ENCODE data around the gene CNTN4.

Gene CNTN4

DNA sequence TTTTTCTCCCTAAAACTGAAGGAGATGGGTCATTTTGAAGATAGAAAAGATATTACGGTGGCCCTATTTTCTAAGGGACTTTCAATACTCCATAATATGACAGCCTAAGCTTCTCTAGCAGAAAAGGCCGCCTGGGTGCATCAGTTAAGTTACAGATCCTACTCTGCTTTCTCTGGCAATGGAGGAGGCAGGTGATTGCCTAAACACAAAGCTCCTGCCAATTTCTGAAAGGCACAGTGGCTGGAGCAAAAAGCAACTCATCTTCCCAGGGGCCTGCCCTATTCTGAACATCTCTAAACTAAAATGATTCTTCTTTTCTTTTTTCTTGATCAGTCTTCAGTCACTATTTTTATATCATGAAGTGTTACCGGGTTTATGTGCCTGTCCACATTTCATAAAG lies 276.7 kb downstream of the CNTN4 start:
- H3K4me3 ChIP-seq (ENCODE audit: control insufficient read depth, low read depth, low read length), result no peak overlapping the region
- TF ChIP-seq, protein P1, sequence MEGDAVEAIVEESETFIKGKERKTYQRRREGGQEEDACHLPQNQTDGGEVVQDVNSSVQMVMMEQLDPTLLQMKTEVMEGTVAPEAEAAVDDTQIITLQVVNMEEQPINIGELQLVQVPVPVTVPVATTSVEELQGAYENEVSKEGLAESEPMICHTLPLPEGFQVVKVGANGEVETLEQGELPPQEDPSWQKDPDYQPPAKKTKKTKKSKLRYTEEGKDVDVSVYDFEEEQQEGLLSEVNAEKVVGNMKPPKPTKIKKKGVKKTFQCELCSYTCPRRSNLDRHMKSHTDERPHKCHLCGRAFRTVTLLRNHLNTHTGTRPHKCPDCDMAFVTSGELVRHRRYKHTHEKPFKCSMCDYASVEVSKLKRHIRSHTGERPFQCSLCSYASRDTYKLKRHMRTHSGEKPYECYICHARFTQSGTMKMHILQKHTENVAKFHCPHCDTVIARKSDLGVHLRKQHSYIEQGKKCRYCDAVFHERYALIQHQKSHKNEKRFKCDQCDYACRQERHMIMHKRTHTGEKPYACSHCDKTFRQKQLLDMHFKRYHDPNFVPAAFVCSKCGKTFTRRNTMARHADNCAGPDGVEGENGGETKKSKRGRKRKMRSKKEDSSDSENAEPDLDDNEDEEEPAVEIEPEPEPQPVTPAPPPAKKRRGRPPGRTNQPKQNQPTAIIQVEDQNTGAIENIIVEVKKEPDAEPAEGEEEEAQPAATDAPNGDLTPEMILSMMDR (conservative IDR thresholded peaks at IDR 0.05; ENCODE audit: control insufficient read depth, insufficient read depth, low read depth, low read length), result no peak
- no peak for DNase-seq (ENCODE audit: low read depth)

DNA sequence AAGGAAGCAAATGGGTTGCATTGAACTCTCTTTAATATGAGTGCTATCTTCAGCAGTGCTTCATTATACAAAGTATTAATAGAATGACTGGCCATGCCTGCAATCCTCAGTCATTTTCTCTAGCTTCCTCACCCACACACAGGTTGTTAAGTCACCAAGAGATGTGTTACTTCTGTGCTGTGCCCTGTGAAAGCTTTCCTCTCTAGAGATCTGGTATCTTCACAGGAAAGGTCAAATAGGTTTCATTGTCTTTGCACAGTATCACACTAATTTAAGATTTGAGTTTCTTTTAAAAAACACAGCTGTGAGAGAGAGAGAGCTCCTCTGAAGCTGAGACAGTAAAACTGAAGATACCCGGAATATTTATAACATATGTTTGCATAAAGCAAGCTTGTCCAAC lies 278.6 kb downstream of the CNTN4 start:
- TF ChIP-seq, protein P1 (conservative IDR thresholded peaks at IDR 0.05; ENCODE audit: control insufficient read depth, insufficient read depth, low read depth, low read length), result no peak
- H3K4me3 ChIP-seq (ENCODE audit: control insufficient read depth, low read depth, low read length), result no peak overlapping the region
- no peak for DNase-seq (ENCODE audit: low read depth)

DNA sequence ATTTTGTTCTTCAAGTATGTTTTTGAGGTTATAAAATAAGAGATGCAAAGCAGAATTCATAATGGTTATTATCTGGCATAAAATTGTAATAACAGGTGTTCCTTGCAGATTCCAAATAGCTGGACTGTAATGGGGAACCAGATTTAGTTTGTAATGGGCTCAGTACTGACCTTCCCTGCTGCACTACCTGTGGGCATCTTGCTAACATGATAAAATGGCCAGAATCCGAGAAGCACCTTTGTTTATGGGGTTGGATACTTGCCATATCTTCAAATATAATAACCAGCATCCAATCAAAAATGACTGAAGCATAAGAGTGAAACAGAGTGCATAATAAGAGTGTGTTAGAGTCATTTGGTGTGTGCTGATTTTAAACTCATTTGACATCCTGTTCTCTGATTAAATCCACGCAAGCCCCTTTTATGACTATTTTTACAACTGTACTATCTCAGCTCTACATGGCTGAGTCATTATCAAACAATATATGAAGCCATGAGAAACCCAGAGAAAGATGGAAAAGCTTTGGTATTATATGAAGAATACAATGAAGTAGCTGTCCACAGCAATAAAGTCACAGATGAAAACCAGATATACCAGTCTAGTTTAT lies 292.4 kb downstream of the CNTN4 start:
- TF ChIP-seq, protein P1 (conservative IDR thresholded peaks at IDR 0.05; ENCODE audit: control insufficient read depth, insufficient read depth, low read depth, low read length), result no peak
- no peak for DNase-seq (ENCODE audit: low read depth)
- no peak overlapping the region for H3K4me3 ChIP-seq (ENCODE audit: control insufficient read depth, low read depth, low read length)

DNA sequence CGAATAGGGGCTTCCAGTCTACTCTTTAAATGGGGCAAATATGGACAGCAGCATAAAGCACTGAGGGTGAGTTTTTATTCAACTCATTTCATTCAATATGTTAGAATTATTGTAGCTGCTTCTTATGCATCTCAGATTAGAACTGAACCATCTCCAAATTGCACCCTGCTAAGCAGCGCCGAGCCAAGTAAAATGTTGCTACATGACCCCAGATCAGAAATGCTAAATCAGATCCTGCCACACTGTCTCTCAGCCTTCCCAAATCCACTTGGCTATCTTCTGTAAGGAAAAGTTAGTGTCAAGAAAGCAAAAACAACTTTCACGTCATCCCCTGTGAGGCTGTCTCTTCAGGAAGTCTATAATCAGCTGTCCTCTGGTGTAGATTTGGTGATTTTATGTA lies 293.2 kb downstream of the CNTN4 start:
- no peak for DNase-seq (ENCODE audit: low read depth)
- TF ChIP-seq, protein P1 (conservative IDR thresholded peaks at IDR 0.05; ENCODE audit: control insufficient read depth, insufficient read depth, low read depth, low read length), result no peak
- no peak overlapping the region for H3K4me3 ChIP-seq (ENCODE audit: control insufficient read depth, low read depth, low read length)

DNA sequence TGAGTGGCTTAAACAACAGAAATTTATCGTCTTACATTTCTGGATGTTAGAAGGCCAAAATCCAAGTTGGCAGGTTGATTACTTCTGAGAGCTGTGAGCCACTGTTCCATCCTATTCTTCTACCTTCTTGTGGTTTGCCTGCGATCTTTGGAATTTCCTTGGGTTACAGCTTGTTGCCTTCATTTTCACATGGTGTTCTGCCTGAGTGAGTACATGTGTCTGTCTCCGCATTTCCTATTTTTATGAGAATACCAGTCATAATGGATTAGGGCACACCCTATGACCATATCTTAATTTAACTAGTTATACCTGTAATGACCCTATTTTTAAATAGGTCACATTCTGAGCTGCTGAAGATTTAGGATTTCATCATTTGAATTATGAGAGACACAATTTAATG lies 294.3 kb downstream of the CNTN4 start:
- TF ChIP-seq, protein P1 (conservative IDR thresholded peaks at IDR 0.05; ENCODE audit: control insufficient read depth, insufficient read depth, low read depth, low read length), result no peak
- DNase-seq (ENCODE audit: low read depth), result no peak
- H3K4me3 ChIP-seq (ENCODE audit: control insufficient read depth, low read depth, low read length), result no peak overlapping the region

DNA sequence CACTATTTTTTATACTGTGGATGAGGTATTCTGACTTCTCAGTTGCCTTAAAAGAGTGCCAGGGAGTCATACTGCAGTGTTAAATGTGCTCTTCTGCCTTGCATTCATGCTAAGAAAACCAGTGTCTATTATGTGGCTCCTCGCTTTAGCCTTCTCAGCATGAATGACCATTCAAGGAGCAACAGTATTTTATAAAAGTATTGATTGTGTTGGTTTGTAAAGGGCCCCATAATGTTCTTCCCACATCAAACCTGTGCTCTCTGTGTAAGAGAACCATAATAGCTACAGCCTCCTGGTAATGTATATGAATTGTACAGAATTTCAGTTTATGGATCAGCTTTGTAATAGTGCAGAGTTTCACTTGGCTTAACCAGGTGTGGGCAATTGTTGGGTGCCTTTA lies 316.4 kb downstream of the CNTN4 start:
- H3K4me3 ChIP-seq (ENCODE audit: control insufficient read depth, low read depth, low read length), result no peak overlapping the region
- TF ChIP-seq, protein P1 (conservative IDR thresholded peaks at IDR 0.05; ENCODE audit: control insufficient read depth, insufficient read depth, low read depth, low read length), result no peak
- no peak for DNase-seq (ENCODE audit: low read depth)

DNA sequence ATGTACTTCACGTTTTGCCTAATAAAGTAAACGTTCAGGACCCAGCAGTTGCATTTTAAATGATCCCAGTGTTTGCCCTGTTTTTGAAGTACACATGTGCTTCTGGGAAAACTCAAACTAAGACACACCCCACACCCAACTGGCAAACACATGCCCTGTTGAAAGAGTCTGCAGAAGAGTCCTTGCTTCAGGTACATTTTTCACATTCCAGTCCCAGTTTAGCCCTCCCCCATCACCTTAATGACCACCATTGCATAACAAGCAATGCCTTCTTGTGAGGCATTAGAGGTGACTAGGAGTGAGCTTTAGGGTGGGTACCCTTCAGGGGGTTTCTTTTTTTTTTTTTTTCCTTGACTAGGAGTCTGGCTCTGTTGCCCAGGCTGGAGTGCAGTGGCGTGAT lies 322.3 kb downstream of the CNTN4 start:
- H3K4me3 ChIP-seq (ENCODE audit: control insufficient read depth, low read depth, low read length), result no peak overlapping the region
- TF ChIP-seq, protein P1 (conservative IDR thresholded peaks at IDR 0.05; ENCODE audit: control insufficient read depth, insufficient read depth, low read depth, low read length), result no peak
- no peak for DNase-seq (ENCODE audit: low read depth)
